Sigmoid colon (tissue), 7 donors: ENCODE measurements around the gene ABHD12. TPM values are rescaled to one million over a fixed set of nuclear protein-coding genes. Genes with fewer than 3 reads are reported as not detected.

Source experiments
- DNase-seq: peaks from one replicate; pipeline ENCODE4 v3.0.0-alpha.2; 2019
- H3K27ac ChIP-seq, 4 donors: fragments of 200-600 bp; sonication (generic); one replicate each; pipeline ENCODE4 v1.5.1; 2016 to 2019; ENCODE audit warnings: mild to moderate bottlenecking in 1 of 4
- H3K27me3 ChIP-seq, 3 donors: fragments of 200-600 bp; sonication (generic); one replicate each; pipeline ENCODE4 v1.5.1; 2019; ENCODE audit warnings: mild to moderate bottlenecking in 1 of 3
- H3K36me3 ChIP-seq, 4 donors: fragments of 200-600 bp; sonication (generic); one replicate each; pipeline ENCODE4 v1.5.1; 2016 to 2019
- H3K4me1 ChIP-seq, 4 donors: fragments of 200-600 bp; sonication (generic); one replicate each; pipeline ENCODE4 v1.5.1; 2017 to 2019
- H3K4me3 ChIP-seq, 4 donors: fragments of 200-600 bp; sonication (generic); one replicate each; pipeline ENCODE4 v1.5.1; 2017 to 2019; ENCODE audit warnings: mild to moderate bottlenecking in 2 of 4, moderate library complexity in 1 of 4
- H3K9me3 ChIP-seq, 4 donors: fragments of 200-600 bp in 3 of 4; sonication (generic) in 3 of 4; one replicate each; pipeline versions ENCODE4 v1.5.1 to v1.6.1; 2013 to 2019
- EP300 ChIP-seq, 4 donors: sonication (generic); formaldehyde crosslinking; IDR thresholded peaks; one replicate each; pipeline ENCODE4 v1.6.1; 2017; ENCODE audit warnings: antibody characterized with exemption in 4 of 4
- POLR2A ChIP-seq, 2 donors: fragments of 450-650 bp; IDR thresholded peaks; one replicate each; pipeline ENCODE4 v1.6.1; 2016; ENCODE audit warnings: antibody characterized with exemption in 2 of 2, mild to moderate bottlenecking in 2 of 2, moderate library complexity in 2 of 2
- POLR2AphosphoS5 ChIP-seq, 4 donors: sonication (generic); formaldehyde crosslinking; IDR thresholded peaks; one replicate each; pipeline ENCODE4 v1.6.1; 2017; ENCODE audit warnings: antibody characterized with exemption in 4 of 4
- WGBS, 2 donors: extraction: QIAGEN DNeasy Blood & Tissue Kit; methylation state at CpG; one replicate each; pipeline ENCODE4 v1.1.7; 2013; 5-methylcytosine and 5-hydroxymethylcytosine counted together
- intact Hi-C: fragments of 100-400 bp; cut with DNase I; formaldehyde crosslinking; loops from one replicate; pipeline ENCODE4 v1.15.1; 2023
- polyA plus RNA-seq, 3 donors: library from polyadenylated mRNA; stranded (reverse); fragments of 200-250 nt; gene quantifications; one replicate each; pipeline ENCODE4 v1.2.3, GENCODE V29; 2013
- total RNA-seq, 4 donors: library from RNA; depleted of rRNA; stranded (reverse); fragments of >200 nt; gene quantifications; one replicate each; pipeline ENCODE4 v1.1.0, GENCODE V29; 2016
- TF ChIP-seq, protein P1 (sequence below), 4 experiments: fragments of 450-650 bp in 3 of 4; fragments of 200-600 bp in 1 of 4; IDR thresholded peaks; one replicate each; pipeline ENCODE4 v1.5.1; 2016 to 2019; ENCODE audit warnings: antibody characterized with exemption in 4 of 4, mild to moderate bottlenecking in 3 of 4, moderate library complexity in 2 of 4
- donor health status: healthy with polysubstance abuse.
- donor health status: Bipolar disorder and iron deficiency.
- donor health status: healthy.

Gene ABHD12
- total and polyA plus RNA-seq, 7 donors: 18.9 to 49.0 (median 35.7) TPM

DNA sequence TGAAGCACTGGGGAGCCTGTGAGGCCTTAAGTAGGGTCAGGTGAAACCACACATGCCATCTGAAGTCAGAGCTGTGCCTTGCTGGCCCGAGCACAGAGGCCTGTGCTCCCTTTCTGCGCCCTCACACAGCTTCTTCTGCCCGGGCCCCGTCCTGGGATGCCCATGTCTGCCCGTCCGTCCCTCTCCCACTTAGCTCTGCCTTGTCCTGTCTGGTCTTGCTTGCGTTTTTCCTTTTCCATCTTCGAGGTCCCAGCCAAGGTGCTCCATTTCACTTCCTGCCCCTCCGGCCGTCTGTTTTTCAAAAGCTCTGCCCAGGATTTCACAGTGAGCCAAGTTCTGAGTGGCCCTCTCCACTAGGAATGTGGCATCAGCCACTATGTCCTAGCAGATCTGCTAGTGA, 97.1 kb downstream of the ABHD12 start:
- H3K4me1 ChIP-seq: peaks cover 0 to 36% (median 34%) of the 10 kb centered on the region in 4 donors
- H3K4me3 ChIP-seq: no peak overlapping the region
- 83 to 92% methylated on average over 10 of the region's 10 CpGs for WGBS, 2 donors
- no peaks in the 10 kb centered on the region for H3K9me3 ChIP-seq
- no peak for DNase-seq
- H3K36me3 ChIP-seq: peaks cover 32 to 86% (median 64%) of the 10 kb centered on the region in 4 donors
- no peaks in the 10 kb centered on the region for H3K27me3 ChIP-seq
- peak overlapping the region; percentile 65 to 73 (median 68) for H3K27ac ChIP-seq
- peak in 1 of 4 donors; percentile 6 for TF ChIP-seq POLR2AphosphoS5 (IDR thresholded peaks at IDR 0.05)
- TF ChIP-seq, protein P1, sequence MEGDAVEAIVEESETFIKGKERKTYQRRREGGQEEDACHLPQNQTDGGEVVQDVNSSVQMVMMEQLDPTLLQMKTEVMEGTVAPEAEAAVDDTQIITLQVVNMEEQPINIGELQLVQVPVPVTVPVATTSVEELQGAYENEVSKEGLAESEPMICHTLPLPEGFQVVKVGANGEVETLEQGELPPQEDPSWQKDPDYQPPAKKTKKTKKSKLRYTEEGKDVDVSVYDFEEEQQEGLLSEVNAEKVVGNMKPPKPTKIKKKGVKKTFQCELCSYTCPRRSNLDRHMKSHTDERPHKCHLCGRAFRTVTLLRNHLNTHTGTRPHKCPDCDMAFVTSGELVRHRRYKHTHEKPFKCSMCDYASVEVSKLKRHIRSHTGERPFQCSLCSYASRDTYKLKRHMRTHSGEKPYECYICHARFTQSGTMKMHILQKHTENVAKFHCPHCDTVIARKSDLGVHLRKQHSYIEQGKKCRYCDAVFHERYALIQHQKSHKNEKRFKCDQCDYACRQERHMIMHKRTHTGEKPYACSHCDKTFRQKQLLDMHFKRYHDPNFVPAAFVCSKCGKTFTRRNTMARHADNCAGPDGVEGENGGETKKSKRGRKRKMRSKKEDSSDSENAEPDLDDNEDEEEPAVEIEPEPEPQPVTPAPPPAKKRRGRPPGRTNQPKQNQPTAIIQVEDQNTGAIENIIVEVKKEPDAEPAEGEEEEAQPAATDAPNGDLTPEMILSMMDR (IDR thresholded peaks at IDR 0.05): no peak
- intact Hi-C loops: no loop called here

- TF ChIP-seq EP300 (IDR thresholded peaks at IDR 0.05) (no peak), POLR2AphosphoS5 (IDR thresholded peaks at IDR 0.05) (no peak), POLR2A (IDR thresholded peaks at IDR 0.05) (no peak)
- TF ChIP-seq, protein P1 (IDR thresholded peaks at IDR 0.05): no peak
- H3K36me3 ChIP-seq: peaks cover 32 to 86% (median 69%) of the 10 kb centered on the region in 4 donors
- peaks cover 0 to 36% (median 34%) of the 10 kb centered on the region in 4 donors for H3K4me1 ChIP-seq
- DNase-seq: no peak
- WGBS, 2 donors: 91 to 96% methylated on average over 35 of the region's 35 CpGs
- H3K9me3 ChIP-seq: no peaks in the 10 kb centered on the region
- H3K27ac ChIP-seq: peak overlapping the region; percentile 6 to 73 (median 34)
- intact Hi-C loops: no loop called here
- no peak overlapping the region for H3K4me3 ChIP-seq
- H3K27me3 ChIP-seq: no peaks in the 10 kb centered on the region
Measured at GRCh38 chr20:25292176-25292891, 98.3 kb downstream of the ABHD12 start.

DNA sequence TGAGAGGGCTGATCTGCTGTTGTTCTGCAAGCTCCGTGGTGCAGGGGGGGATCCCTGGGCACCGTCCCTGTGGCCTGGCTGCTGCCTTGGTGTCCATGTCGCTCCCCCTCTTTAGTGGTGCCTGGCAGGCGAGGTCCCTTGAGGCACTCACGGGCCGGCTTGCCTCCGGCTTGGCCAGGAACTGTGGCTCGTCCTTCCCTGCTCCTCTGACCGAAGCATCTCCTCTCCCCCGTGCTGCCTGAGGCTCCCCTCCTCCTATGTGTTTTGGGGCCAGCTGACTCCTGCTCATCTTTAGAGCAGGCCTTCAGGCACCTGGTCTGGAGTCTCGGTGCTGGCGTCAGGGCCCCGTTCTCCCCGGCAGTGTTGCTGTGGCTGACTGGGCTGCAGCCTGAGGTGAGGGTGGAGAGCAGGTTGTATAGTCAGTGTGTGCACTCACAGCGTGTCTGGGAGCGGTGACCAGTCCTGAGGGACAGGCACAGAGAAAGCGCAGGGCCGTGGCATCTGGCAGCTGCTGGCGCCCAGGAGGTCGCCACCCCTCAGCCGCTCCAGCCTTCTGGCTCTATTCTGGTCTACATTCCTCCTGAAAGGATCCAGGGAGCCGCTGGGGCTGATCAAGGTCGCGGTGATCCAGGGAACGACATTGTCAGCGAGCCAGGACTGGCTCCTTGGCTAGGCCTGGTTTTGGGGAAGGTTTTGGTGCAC, 99.1 kb downstream of the ABHD12 start:
- TF ChIP-seq, protein P1 (IDR thresholded peaks at IDR 0.05): no peak
- no peak for TF ChIP-seq POLR2AphosphoS5 (IDR thresholded peaks at IDR 0.05)
- no peak for TF ChIP-seq POLR2A (IDR thresholded peaks at IDR 0.05)
- no peak for TF ChIP-seq EP300 (IDR thresholded peaks at IDR 0.05)
- Histone ChIP-seq H3K27me3 (no peaks in the 10 kb centered on the region), H3K4me3 (no peak overlapping the region), H3K27ac (peak overlapping the region in 2 of 4 donors; percentile 32 to 34), H3K36me3 (peaks cover 37 to 86% (median 73%) of the 10 kb centered on the region in 4 donors), H3K9me3 (no peaks in the 10 kb centered on the region), H3K4me1 (peaks cover 0 to 32% (median 31%) of the 10 kb centered on the region in 4 donors)
- no peak for DNase-seq
- intact Hi-C loops: no loop called here
- 91 to 95% methylated on average over 26 of the region's 26 CpGs for WGBS, 2 donors

DNA sequence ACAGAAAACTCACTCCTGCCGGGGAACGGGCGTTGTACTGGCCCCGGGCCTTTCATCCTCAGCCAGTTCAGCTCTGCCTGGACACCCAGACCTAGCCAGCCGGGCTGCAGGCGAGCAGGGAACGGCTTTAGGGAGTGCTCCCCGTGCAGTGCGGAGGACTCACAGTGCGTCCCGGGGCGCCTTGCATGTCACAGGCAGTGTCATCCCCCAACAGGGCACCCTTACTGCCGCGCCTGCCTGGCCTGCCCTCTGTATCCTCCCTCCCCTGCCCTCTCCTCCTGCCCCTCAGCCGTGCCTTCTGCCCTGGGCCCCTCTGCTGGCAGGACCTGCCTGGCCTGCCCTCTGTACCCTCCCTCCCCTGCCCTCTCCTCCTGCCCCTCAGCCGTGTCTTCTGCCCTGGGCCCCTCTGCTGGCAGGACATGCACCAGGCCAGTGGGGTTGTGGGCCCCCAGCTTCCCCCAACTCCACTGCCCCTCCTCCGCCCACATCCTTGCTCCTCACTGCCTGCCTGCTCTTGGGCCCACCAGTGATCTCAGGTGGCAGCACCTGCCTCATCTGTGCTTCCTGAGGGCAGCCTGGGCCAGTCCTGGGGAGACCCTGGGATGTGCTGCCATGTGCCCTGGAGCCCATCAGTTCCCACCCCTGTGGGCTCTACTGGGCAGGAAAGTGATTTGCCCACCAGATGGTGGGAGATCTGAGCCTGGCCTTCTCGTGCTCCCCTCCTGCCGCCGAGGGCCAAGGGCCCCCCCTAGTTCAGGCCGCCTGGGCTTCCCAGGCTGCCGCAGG, 99.8 kb downstream of the ABHD12 start:
- Histone ChIP-seq H3K36me3 (peaks cover 43 to 86% (median 77%) of the 10 kb centered on the region in 4 donors), H3K27me3 (no peaks in the 10 kb centered on the region), H3K9me3 (no peaks in the 10 kb centered on the region), H3K4me1 (peaks cover 0 to 25% (median 23%) of the 10 kb centered on the region in 4 donors), H3K27ac (peak overlapping the region in 2 of 4 donors; percentile 28 to 34), H3K4me3 (no peak overlapping the region)
- TF ChIP-seq, protein P1 (IDR thresholded peaks at IDR 0.05): no peak
- no peak for DNase-seq
- intact Hi-C loops: no loop called here
- 90 to 93% methylated on average over 22 of the region's 22 CpGs for WGBS, 2 donors
